HCT116 (cell line): ENCODE results near the gene RHCG. TPM values are rescaled to one million over a fixed set of nuclear protein-coding genes. Genes with fewer than 3 reads are reported as not detected.

Source experiments
- ATAC-seq: fragments of 200-7000 bp; cut with Tn5 transposase; 2 replicates; pipeline ENCODE4 v1.9.1; 2020; ENCODE audit warnings: mild to moderate bottlenecking, moderate library complexity
- BruUV-seq: library from RNA; stranded (reverse); fragments of 400-500 nt; replicated peaks from 2 replicates; lab custom pipeline; 2021; lab: Mats Ljungman, UMichigan
- CTCF ChIA-PET: fragments of 300-600 bp; sonication (Branson Sonifier 250); formaldehyde crosslinking; loops from one replicate; lab custom pipeline; 2021; ENCODE audit warnings: antibody characterized with exemption; lab: Charles Lee
- POLR2A ChIA-PET: fragments of 300-600, 350-600 bp; sonication (Branson Sonifier 250); formaldehyde crosslinking; loops from one replicate; lab custom pipeline; 2021; ENCODE audit warnings: antibody characterized with exemption; lab: Charles Lee
- RAD21 ChIA-PET, 2 experiments: fragments of 300-600 bp; sonication (Branson Sonifier 250); formaldehyde crosslinking; loops; one replicate each; lab custom pipeline; 2023; ENCODE audit warnings: low total read pairs in 2 of 2; ENCODE audit not compliant: uncharacterized antibody in 2 of 2, unreplicated experiment in 2 of 2, low non-redundant PET in 1 of 2; lab: Charles Lee
- DNase-seq: peaks from one replicate; pipeline ENCODE4 v3.0.0-alpha.2; 2010; ENCODE audit warnings: low read depth, low spot score
- H2AFZ ChIP-seq: fragments of 200-600 bp; shearing (Covaris generic), sonication (generic); 2 replicates; pipeline ENCODE4 v1.6.1; 2017; ENCODE audit warnings: low read depth, mixed run types, mixed read lengths, antibody characterized with exemption, low read length; ENCODE audit not compliant: poor library complexity, severe bottlenecking
- H3K27ac ChIP-seq: 2 replicates; pipeline ENCODE4 v1.5.1; 2012; ENCODE audit warnings: low read depth, low read length
- H3K27me3 ChIP-seq: fragments of 200-600 bp; sonication (generic); 2 replicates; pipeline ENCODE4 v1.6.1; 2016; ENCODE audit warnings: mixed run types, low read length, mixed read lengths; ENCODE audit not compliant: insufficient read depth
- H3K36me3 ChIP-seq, 2 experiments: fragments of 200-500 bp in 1 of 2; fragments of 200-600 bp in 1 of 2; sonication (Bioruptor generic) in 1 of 2; sonication (generic) in 1 of 2; 2 replicates each; pipeline versions ENCODE4 v1.5.1 to v1.6.1; 2014 to 2016; ENCODE audit warnings: low read length in 2 of 2, inconsistent platforms in 1 of 2, mixed read lengths in 1 of 2, mixed run types in 1 of 2; ENCODE audit not compliant: insufficient read depth in 2 of 2, control insufficient read depth in 1 of 2
- H3K4me1 ChIP-seq, 2 experiments: fragments of 200-600 bp in 1 of 2; sonication (generic) in 1 of 2; 2 replicates each; pipeline versions ENCODE4 v1.5.1 to v1.6.1; 2012 to 2017; ENCODE audit warnings: low read length in 2 of 2, inconsistent platforms in 1 of 2, mild to moderate bottlenecking in 1 of 2, mixed read lengths in 1 of 2, mixed run types in 1 of 2, moderate library complexity in 1 of 2; ENCODE audit not compliant: insufficient read depth in 2 of 2, control insufficient read depth in 1 of 2
- H3K4me2 ChIP-seq: fragments of 200-600 bp; sonication (generic); 2 replicates; pipeline ENCODE4 v1.6.1; 2017; ENCODE audit warnings: mixed run types, low read length, mixed read lengths
- H3K4me3 ChIP-seq, 2 experiments: fragments of 200-600 bp in 1 of 2; sonication (generic) in 1 of 2; replicated peaks in 1 of 2; 2 replicates each; pipeline ENCODE4 v1.5.1; 2011 to 2016; ENCODE audit warnings: low read length in 2 of 2, control low read depth in 1 of 2, low read depth in 1 of 2, mild to moderate bottlenecking in 1 of 2, mixed read lengths in 1 of 2, mixed run types in 1 of 2
- H3K79me2 ChIP-seq: fragments of 200-600 bp; sonication (generic); 2 replicates; pipeline ENCODE4 v1.6.1; 2017; ENCODE audit warnings: mild to moderate bottlenecking, mixed run types, low read length, moderate library complexity, mixed read lengths; ENCODE audit not compliant: insufficient read depth
- H3K9ac ChIP-seq: fragments of 200-600 bp; sonication (generic); 2 replicates; pipeline ENCODE4 v1.6.1; 2016; ENCODE audit warnings: low read length, mixed read lengths
- H3K9me2 ChIP-seq: fragments of 200-600 bp; sonication (generic), shearing (Covaris generic); 2 replicates; pipeline ENCODE4 v1.6.1; 2017; ENCODE audit warnings: mixed run types, mild to moderate bottlenecking, moderate library complexity; ENCODE audit not compliant: insufficient read depth
- H3K9me3 ChIP-seq, 2 experiments: fragments of 200-500 bp in 1 of 2; fragments of 200-600 bp in 1 of 2; sonication (Bioruptor generic) in 1 of 2; sonication (generic) in 1 of 2; 2 replicates each; pipeline ENCODE4 v1.6.1; 2014 to 2017; ENCODE audit warnings: low read length in 2 of 2, mixed read lengths in 2 of 2, inconsistent platforms in 1 of 2, low read depth in 1 of 2, mild to moderate bottlenecking in 1 of 2, mixed run types in 1 of 2, moderate library complexity in 1 of 2; ENCODE audit not compliant: control insufficient read depth in 1 of 2, insufficient read depth in 1 of 2
- H4K20me1 ChIP-seq: fragments of 200-600 bp; sonication (generic), shearing (Covaris generic); 2 replicates; pipeline ENCODE4 v1.6.1; 2017; ENCODE audit warnings: mixed run types, mild to moderate bottlenecking, moderate library complexity; ENCODE audit not compliant: insufficient read depth
- ATF3 ChIP-seq: IDR thresholded peaks from 2 replicates; pipeline ENCODE4 v1.6.1; 2012
- CEBPB ChIP-seq: IDR thresholded peaks from 2 replicates; pipeline ENCODE4 v1.6.1; 2012; ENCODE audit warnings: low read depth
- CTCF ChIP-seq, 3 experiments: fragments of 200-600 bp in 1 of 3; sonication (generic) in 1 of 3; IDR thresholded peaks in 2 of 3; conservative IDR thresholded peaks in 1 of 3; 2 replicates each; pipeline ENCODE4 v1.5.1; 2012 to 2017; ENCODE audit warnings: low read depth in 2 of 3, low read length in 2 of 3, antibody characterized with exemption in 1 of 3, borderline replicate concordance in 1 of 3, control low read depth in 1 of 3, mild to moderate bottlenecking in 1 of 3, mixed read lengths in 1 of 3, mixed run types in 1 of 3, moderate library complexity in 1 of 3; ENCODE audit not compliant: insufficient read depth in 1 of 3
- EZH2 ChIP-seq: fragments of 200-600 bp; sonication (generic); IDR thresholded peaks from 2 replicates; pipeline ENCODE4 v1.6.1; 2017; ENCODE audit warnings: antibody characterized with exemption, mixed run types
- EZH2phosphoT487 ChIP-seq: fragments of 200-600 bp; IDR thresholded peaks from 2 replicates; pipeline ENCODE4 v1.6.1; 2018; ENCODE audit warnings: antibody characterized with exemption, borderline replicate concordance
- FOSL1 ChIP-seq: IDR thresholded peaks from 2 replicates; pipeline ENCODE4 v1.6.1; 2012; ENCODE audit warnings: low read depth
- JUND ChIP-seq: IDR thresholded peaks from 2 replicates; pipeline ENCODE4 v1.6.1; 2012
- MAX ChIP-seq: IDR thresholded peaks from 2 replicates; pipeline ENCODE4 v1.6.1; 2012
- POLR2A ChIP-seq: IDR thresholded peaks from 2 replicates; pipeline ENCODE4 v1.7.0; 2011; ENCODE audit warnings: borderline replicate concordance; ENCODE audit not compliant: insufficient read depth, insufficient read length; ENCODE audit errors: extremely low read depth
- RAD21 ChIP-seq: IDR thresholded peaks from 2 replicates; pipeline ENCODE4 v1.6.1; 2012; ENCODE audit warnings: low read depth, mild to moderate bottlenecking
- SP1 ChIP-seq: IDR thresholded peaks from 2 replicates; pipeline ENCODE4 v1.6.1; 2012; ENCODE audit warnings: low read depth
- SRF ChIP-seq: IDR thresholded peaks from 2 replicates; pipeline ENCODE4 v1.6.1; 2012; ENCODE audit warnings: low read depth
- TCF7L2 ChIP-seq: IDR thresholded peaks from 2 replicates; pipeline ENCODE4 v1.7.0; 2011; ENCODE audit warnings: borderline replicate concordance, inconsistent platforms; ENCODE audit not compliant: insufficient read depth, insufficient read length; ENCODE audit errors: extremely low read depth
- YY1 ChIP-seq: IDR thresholded peaks from 2 replicates; pipeline ENCODE4 v1.6.1; 2011; ENCODE audit warnings: low read length, low read depth, moderate library complexity, mild to moderate bottlenecking; ENCODE audit not compliant: insufficient replicate concordance; ENCODE audit errors: extremely low read depth
- ZNF274 ChIP-seq: fragments of 200-500 bp; sonication (Bioruptor generic); IDR thresholded peaks from 2 replicates; pipeline ENCODE4 v1.6.1; 2014; ENCODE audit warnings: mild to moderate bottlenecking, low read depth, low read length, inconsistent platforms
- intact Hi-C: fragments of 100-400 bp; cut with micrococcal nuclease; formaldehyde crosslinking; loops from 2 replicates; pipeline ENCODE4 v1.10.0; 2022
- total RNA-seq: library from RNA; stranded (reverse); gene quantifications from one replicate; pipeline ENCODE4 v1.2.1, GENCODE V29; 2021; ENCODE audit not compliant: unreplicated experiment

RHCG gene
- total RNA-seq, 1 experiment from 2014 or later = not detected

GRCh38 chr15:89486726-89487050, 9.7 kb downstream of the RHCG start:
- no peaks in the 10 kb centered on the region for H3K27me3 ChIP-seq
- CTCF ChIA-PET = no interaction called here
- no peaks in the 10 kb centered on the region for H3K9me2 ChIP-seq
- no peaks in the 10 kb centered on the region for H3K79me2 ChIP-seq
- DNase-seq (no peak), ATAC-seq (peak; percentile 95)
- no peaks in the 10 kb centered on the region for H4K20me1 ChIP-seq
- H3K36me3 ChIP-seq = no peaks in the 10 kb centered on the region
- no peak overlapping the region for H2AFZ ChIP-seq
- H3K9me3 ChIP-seq = no peaks in the 10 kb centered on the region
- no peak overlapping the region for H3K27ac ChIP-seq
- no TSS peak for BruUV-seq
- H3K4me2 ChIP-seq = peak overlapping the region; percentile 49
- H3K4me3 ChIP-seq = no peak overlapping the region
- POLR2A ChIA-PET = no interaction called here
- intact Hi-C loops = no loop called here
- TF ChIP-seq JUND (no peak), RAD21 (no peak), EZH2phosphoT487 (no peak), POLR2A (no peak), TCF7L2 (no peak), SP1 (no peak), CTCF (IDR thresholded peaks at IDR 0.05 in 2 of 3, conservative IDR thresholded peaks at IDR 0.05 in 1 of 3; ENCODE audit: borderline replicate concordance in 1 of 3, insufficient read depth in 1 of 3, low read depth in 2 of 3, low read length in 2 of 3) (no peak), SRF (no peak)
- peaks cover 5 to 9% of the 10 kb centered on the region in 2 experiments; a peak in 3 of 4 replicates for H3K4me1 ChIP-seq
- RAD21 ChIA-PET = no interaction called here
- no peak overlapping the region for H3K9ac ChIP-seq

GRCh38 chr15:89483079-89483478, 13.3 kb downstream of the RHCG start:
- no peak overlapping the region for H3K4me2 ChIP-seq
- no peak for ATAC-seq
- no peak overlapping the region for H2AFZ ChIP-seq
- intact Hi-C loops = no loop called here
- H3K36me3 ChIP-seq = no peaks in the 10 kb centered on the region
- no TSS peak for BruUV-seq
- H4K20me1 ChIP-seq = no peaks in the 10 kb centered on the region
- ChIA-PET POLR2A (no interaction called here), RAD21 (no interaction called here), CTCF (interaction anchor here (1.0 to 1.2 kb wide), 2 partner anchors 9 to 40 kb away, joined by 4 to 5 read pairs; no protein-coding TSS in a partner anchor)
- H3K27me3 ChIP-seq = no peaks in the 10 kb centered on the region
- H3K27ac ChIP-seq = no peak overlapping the region
- H3K79me2 ChIP-seq = no peaks in the 10 kb centered on the region
- no peak for DNase-seq
- H3K9me3 ChIP-seq = no peaks in the 10 kb centered on the region
- H3K9ac ChIP-seq = no peak overlapping the region
- H3K4me1 ChIP-seq = peaks cover 5 to 9% of the 10 kb centered on the region in 2 experiments; a peak in 3 of 4 replicates
- H3K4me3 ChIP-seq = no peak overlapping the region
- no peaks in the 10 kb centered on the region for H3K9me2 ChIP-seq
- TF ChIP-seq EZH2 = no peak
- TF ChIP-seq ZNF274 = no peak
- no peak for TF ChIP-seq CEBPB
- no peak for TF ChIP-seq POLR2A
- TF ChIP-seq ATF3 = no peak
- no peak for TF ChIP-seq CTCF (IDR thresholded peaks at IDR 0.05 in 2 of 3, conservative IDR thresholded peaks at IDR 0.05 in 1 of 3; ENCODE audit: borderline replicate concordance in 1 of 3, insufficient read depth in 1 of 3, low read depth in 2 of 3, low read length in 2 of 3)
- no peak for TF ChIP-seq MAX
- TF ChIP-seq FOSL1 = no peak
- TF ChIP-seq YY1 = no peak
- TF ChIP-seq RAD21 = no peak
